Neural cell (in vitro differentiated cells): ENCODE data around the gene PCP4.

ENCODE experiments used
- EP300 ChIP-seq: fragments of 450-650 bp; conservative IDR thresholded peaks from 2 replicates; pipeline ENCODE4 v1.6.1; 2014; ENCODE audit warnings: antibody characterized with exemption, mild to moderate bottlenecking, moderate library complexity; ENCODE audit not compliant: poor library complexity, severe bottlenecking
- EZH2 ChIP-seq: fragments of 200-600, 300-800 bp; shearing (Covaris generic), sonication (generic); IDR thresholded peaks from 2 replicates; pipeline ENCODE4 v1.6.1; 2014; ENCODE audit warnings: antibody characterized with exemption, low read length, borderline replicate concordance, mild to moderate bottlenecking; ENCODE audit not compliant: insufficient read depth, poor library complexity, severe bottlenecking
- POLR2AphosphoS5 ChIP-seq: IDR thresholded peaks from 2 replicates; pipeline ENCODE4 v1.6.1; 2012
- TF ChIP-seq, protein P1 (sequence below): fragments of 450-650 bp; IDR thresholded peaks from 2 replicates; pipeline ENCODE4 v1.5.1; 2014; ENCODE audit warnings: antibody characterized with exemption, mild to moderate bottlenecking, moderate library complexity; ENCODE audit not compliant: poor library complexity, severe bottlenecking
- TF ChIP-seq, protein P2 (sequence below): IDR thresholded peaks from 2 replicates; pipeline ENCODE4 v1.6.1; 2012; ENCODE audit warnings: borderline replicate concordance

DNA sequence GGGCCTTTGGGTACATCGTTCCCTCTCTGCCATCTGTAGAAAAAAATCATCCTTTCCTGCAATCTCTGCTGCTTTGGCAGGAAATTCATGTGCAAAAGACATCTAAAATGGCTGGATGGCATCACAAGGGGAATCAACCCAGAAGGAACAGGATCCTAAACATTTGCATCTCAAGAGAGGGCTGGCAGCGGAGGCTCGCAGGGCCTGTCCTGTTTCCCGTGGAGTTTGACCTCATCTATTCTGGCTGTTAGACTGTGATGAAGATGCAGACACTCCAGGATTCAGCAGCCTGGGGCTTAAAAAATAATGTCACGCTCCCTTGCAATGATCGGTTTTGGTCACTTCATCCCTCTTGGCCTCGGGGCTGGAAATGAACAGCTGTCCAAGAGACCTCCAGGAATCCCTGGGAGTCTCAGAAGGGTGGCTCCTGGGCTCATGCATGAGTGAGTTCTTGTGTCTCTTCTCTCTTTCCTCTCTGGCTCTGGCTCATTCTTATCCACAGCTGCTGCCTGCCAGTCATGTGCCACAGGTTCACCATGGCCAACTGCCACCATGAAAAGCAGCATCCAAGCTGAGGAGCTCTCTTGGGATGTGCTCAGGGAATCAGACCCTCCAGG is 16.1 kb upstream of the PCP4 start:
- no peak for TF ChIP-seq EP300
- TF ChIP-seq, protein P1, sequence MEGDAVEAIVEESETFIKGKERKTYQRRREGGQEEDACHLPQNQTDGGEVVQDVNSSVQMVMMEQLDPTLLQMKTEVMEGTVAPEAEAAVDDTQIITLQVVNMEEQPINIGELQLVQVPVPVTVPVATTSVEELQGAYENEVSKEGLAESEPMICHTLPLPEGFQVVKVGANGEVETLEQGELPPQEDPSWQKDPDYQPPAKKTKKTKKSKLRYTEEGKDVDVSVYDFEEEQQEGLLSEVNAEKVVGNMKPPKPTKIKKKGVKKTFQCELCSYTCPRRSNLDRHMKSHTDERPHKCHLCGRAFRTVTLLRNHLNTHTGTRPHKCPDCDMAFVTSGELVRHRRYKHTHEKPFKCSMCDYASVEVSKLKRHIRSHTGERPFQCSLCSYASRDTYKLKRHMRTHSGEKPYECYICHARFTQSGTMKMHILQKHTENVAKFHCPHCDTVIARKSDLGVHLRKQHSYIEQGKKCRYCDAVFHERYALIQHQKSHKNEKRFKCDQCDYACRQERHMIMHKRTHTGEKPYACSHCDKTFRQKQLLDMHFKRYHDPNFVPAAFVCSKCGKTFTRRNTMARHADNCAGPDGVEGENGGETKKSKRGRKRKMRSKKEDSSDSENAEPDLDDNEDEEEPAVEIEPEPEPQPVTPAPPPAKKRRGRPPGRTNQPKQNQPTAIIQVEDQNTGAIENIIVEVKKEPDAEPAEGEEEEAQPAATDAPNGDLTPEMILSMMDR: no peak
- TF ChIP-seq POLR2AphosphoS5: no peak
- TF ChIP-seq, protein P2, sequence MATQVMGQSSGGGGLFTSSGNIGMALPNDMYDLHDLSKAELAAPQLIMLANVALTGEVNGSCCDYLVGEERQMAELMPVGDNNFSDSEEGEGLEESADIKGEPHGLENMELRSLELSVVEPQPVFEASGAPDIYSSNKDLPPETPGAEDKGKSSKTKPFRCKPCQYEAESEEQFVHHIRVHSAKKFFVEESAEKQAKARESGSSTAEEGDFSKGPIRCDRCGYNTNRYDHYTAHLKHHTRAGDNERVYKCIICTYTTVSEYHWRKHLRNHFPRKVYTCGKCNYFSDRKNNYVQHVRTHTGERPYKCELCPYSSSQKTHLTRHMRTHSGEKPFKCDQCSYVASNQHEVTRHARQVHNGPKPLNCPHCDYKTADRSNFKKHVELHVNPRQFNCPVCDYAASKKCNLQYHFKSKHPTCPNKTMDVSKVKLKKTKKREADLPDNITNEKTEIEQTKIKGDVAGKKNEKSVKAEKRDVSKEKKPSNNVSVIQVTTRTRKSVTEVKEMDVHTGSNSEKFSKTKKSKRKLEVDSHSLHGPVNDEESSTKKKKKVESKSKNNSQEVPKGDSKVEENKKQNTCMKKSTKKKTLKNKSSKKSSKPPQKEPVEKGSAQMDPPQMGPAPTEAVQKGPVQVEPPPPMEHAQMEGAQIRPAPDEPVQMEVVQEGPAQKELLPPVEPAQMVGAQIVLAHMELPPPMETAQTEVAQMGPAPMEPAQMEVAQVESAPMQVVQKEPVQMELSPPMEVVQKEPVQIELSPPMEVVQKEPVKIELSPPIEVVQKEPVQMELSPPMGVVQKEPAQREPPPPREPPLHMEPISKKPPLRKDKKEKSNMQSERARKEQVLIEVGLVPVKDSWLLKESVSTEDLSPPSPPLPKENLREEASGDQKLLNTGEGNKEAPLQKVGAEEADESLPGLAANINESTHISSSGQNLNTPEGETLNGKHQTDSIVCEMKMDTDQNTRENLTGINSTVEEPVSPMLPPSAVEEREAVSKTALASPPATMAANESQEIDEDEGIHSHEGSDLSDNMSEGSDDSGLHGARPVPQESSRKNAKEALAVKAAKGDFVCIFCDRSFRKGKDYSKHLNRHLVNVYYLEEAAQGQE: no peak
- no peak for TF ChIP-seq EZH2
